ENCODE results near the gene WARS2. TPM values are rescaled to one million over a fixed set of nuclear protein-coding genes. Genes with fewer than 3 reads are reported as not detected.

WARS2 gene
- 23.9 and 27.6 TPM in 2 replicates for total RNA-seq

GRCh38 chr1:119140177-119141019 lies at the start of gene WARS2:
TSS of gene WARS2 (minus strand) at chr1:119140653. CDS start at chr1:119140644, 9 bp downstream.

DNA sequence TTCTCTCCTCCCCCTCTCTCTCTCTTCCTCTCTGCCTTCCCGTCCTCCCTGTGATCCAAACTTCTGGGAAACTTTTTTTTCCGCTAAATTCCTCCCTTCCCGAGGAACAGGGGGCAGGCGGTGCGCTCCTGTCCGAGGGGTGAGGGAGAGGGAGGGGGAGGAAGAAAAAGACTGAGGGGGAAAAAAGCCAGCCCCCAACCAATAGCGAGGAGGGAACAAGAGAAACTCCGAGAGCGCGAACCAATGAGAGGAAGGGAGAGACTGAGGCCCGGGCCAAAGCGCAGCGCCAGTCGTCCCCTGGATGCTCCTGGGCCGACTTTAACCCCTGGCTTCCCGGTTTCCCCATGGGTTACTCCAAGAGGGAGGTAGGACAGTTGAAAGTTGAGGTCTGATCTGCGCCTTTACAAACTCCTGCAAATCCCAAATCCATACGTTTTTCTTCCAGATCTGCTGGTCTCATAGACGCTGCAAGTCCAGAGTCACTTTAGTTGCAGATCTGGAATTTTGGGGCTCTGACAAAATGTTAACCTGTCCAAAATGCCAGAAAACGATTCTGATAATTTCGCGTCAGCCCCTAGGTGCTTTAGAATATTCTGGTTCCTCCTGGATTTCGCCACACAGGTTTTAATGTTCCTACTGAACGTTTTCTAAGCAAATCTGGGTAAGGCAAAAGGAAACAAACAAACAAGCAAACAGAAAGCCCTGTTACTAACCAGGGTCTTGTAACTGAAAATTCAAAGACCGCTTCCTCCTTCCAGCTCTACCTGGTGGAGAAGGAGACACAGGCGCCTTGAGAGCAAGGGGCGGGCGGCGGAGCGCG lies 152.1 kb downstream of the WARS2 start, which contains the start of gene TBX15:
Gene TBX15, minus strand, starts transcription at position 158 of the 820 bp plus-strand sequence. CDS start 548 bp downstream, outside the sequence.

Small RNA genes within 50 kb of the gene (small RNA-seq; reads per million reads assigned to genes)
- not detected for gene AL139420.2

Other genes with a start within 250 kb of the WARS2 start
- gene TBX15, start 152.3 kb downstream of the WARS2 start, total RNA-seq: 7.3 and 27.0 TPM in 2 replicates
- gene HAO2, start 228.1 kb upstream of the WARS2 start, total RNA-seq: not detected in 2 replicates